HL-60 (cell line): ENCODE measurements around the gene PHKG2.

Experiments used
- POLR2AphosphoS5 ChIP-seq: IDR thresholded peaks from 2 replicates; pipeline ENCODE4 v1.6.1; 2012; ENCODE audit warnings: low read depth
- REST ChIP-seq: IDR thresholded peaks from 2 replicates; pipeline ENCODE4 v1.6.1; 2012; ENCODE audit warnings: low read depth; ENCODE audit not compliant: insufficient replicate concordance
- TF ChIP-seq, protein P1 (sequence below): IDR thresholded peaks from one replicate; pipeline ENCODE4 v1.5.1; 2011; ENCODE audit warnings: low read length, control low read depth, inconsistent platforms; ENCODE audit not compliant: insufficient read depth

DNA sequence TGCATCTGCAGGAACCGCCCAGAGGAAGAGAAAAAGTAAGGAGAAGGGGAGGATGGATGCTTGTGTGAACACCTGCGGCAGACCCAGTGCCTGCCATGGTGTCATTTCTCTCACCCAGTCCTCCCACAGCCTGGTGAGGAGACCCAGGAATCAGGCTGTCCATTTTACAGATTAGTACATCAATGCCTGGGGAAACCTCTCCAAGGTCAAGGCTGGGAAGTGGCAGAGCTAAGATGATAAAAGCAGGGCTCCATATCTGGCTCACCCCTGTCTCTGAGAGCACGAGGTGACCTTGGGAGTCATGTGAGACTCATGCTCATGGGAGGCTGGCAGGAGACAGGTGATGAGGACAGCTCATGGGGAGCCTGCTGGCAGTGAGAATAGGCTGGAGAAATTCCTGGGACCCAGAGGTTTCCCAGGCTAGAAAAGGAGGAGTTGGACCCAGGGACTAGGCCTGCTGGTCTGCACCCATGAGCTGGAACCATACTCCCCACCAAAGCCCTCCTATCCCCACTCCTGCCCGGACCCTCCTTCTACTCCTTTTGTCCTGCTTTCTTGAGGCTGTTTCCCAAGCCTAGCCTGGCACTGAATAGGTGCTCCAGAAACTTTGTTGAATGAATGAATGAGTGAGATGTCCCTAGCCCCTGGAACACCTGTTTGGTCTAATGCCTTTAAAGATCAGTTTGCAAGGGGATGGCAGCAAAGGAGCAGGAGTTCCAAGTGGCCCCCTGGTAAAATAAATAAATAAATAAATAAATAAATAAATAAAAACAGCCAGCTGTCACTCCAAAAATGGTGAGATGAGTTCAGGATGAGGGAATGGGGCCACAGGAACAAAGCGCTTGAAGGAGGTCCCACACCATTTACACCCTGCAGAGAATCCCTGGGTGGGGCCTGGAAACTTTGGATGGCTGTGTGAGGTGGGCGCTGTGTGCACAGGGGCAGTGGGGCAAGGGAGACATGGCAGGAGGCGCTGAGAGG is 37.2 kb downstream of the PHKG2 start:
- TF ChIP-seq, protein P1, sequence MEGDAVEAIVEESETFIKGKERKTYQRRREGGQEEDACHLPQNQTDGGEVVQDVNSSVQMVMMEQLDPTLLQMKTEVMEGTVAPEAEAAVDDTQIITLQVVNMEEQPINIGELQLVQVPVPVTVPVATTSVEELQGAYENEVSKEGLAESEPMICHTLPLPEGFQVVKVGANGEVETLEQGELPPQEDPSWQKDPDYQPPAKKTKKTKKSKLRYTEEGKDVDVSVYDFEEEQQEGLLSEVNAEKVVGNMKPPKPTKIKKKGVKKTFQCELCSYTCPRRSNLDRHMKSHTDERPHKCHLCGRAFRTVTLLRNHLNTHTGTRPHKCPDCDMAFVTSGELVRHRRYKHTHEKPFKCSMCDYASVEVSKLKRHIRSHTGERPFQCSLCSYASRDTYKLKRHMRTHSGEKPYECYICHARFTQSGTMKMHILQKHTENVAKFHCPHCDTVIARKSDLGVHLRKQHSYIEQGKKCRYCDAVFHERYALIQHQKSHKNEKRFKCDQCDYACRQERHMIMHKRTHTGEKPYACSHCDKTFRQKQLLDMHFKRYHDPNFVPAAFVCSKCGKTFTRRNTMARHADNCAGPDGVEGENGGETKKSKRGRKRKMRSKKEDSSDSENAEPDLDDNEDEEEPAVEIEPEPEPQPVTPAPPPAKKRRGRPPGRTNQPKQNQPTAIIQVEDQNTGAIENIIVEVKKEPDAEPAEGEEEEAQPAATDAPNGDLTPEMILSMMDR: no peak
- TF ChIP-seq REST (no peak), POLR2AphosphoS5 (no peak)
